SK-N-MC (cell line): Measurements from ENCODE around the gene EDDM13.
"Not testable (repeated sequence)": the region's sequence is repeated elsewhere in the genome, so short reads cannot be mapped to it uniquely, and the experiment has no call there.

Experiments used
- DNase-seq: peaks from one replicate; pipeline ENCODE4 v3.0.0-alpha.2; 2011; ENCODE audit warnings: low read depth, low spot score
- H3K27ac ChIP-seq: fragments of 200-600 bp; sonication (generic); 2 replicates; pipeline ENCODE4 v1.5.1; 2016; ENCODE audit warnings: mixed run types
- H3K36me3 ChIP-seq: fragments of 200-600 bp; sonication (generic); 2 replicates; pipeline ENCODE4 v1.6.1; 2017; ENCODE audit warnings: antibody characterized with exemption, low read length, mixed read lengths; ENCODE audit not compliant: insufficient read depth
- H3K4me3 ChIP-seq: fragments of 200-600 bp; sonication (generic); 2 replicates; pipeline ENCODE4 v1.5.1; 2016
- H3K9ac ChIP-seq: fragments of 200-600 bp; sonication (generic); 2 replicates; pipeline ENCODE4 v1.8.0; 2017; ENCODE audit warnings: mixed run types, mixed read lengths; ENCODE audit not compliant: insufficient read length
- H3K9me3 ChIP-seq: fragments of 200-600 bp; sonication (generic); 2 replicates; pipeline ENCODE4 v1.6.1; 2017; ENCODE audit warnings: low read depth, mild to moderate bottlenecking, antibody characterized with exemption, low read length, moderate library complexity, mixed read lengths
- EZH2 ChIP-seq: fragments of 200-600 bp; sonication (generic); IDR thresholded peaks from one replicate; pipeline ENCODE4 v1.6.1; 2017; ENCODE audit warnings: antibody characterized with exemption
- FOXP2 ChIP-seq: optimal IDR thresholded peaks from 2 replicates; pipeline ENCODE3; 2011; ENCODE audit warnings: mild to moderate bottlenecking, moderate library complexity; ENCODE audit not compliant: insufficient read depth; ENCODE audit errors: extremely low read length, control extremely low read depth
- POLR2AphosphoS5 ChIP-seq: IDR thresholded peaks from 2 replicates; pipeline ENCODE4 v1.6.1; 2012; ENCODE audit warnings: mild to moderate bottlenecking, low read depth, low read length, borderline replicate concordance

The EDDM13 gene

GRCh38 chr19:56304243-56304642, 31.7 kb downstream of the EDDM13 start:
- Histone ChIP-seq H3K4me3 (no peak overlapping the region), H3K36me3 (no peaks in the 10 kb centered on the region), H3K9me3 (no peaks in the 10 kb centered on the region), H3K9ac (no peak overlapping the region), H3K27ac (no peak overlapping the region)
- TF ChIP-seq FOXP2, result no peak
- no peak for TF ChIP-seq POLR2AphosphoS5
- no peak for TF ChIP-seq EZH2
- no peak for DNase-seq

GRCh38 chr19:56306016-56306415, 33.5 kb downstream of the EDDM13 start:
- no peak for DNase-seq
- no peak for TF ChIP-seq FOXP2
- no peak for TF ChIP-seq EZH2
- TF ChIP-seq POLR2AphosphoS5, result no peak
- Histone ChIP-seq H3K9ac (no peak overlapping the region), H3K36me3 (peaks cover 2% of the 10 kb centered on the region; the same call in 1 of the 2 replicates), H3K9me3 (no peaks in the 10 kb centered on the region), H3K27ac (no peak overlapping the region), H3K4me3 (no peak overlapping the region)

- not testable (repeated sequence) for H3K27ac ChIP-seq, H3K9ac ChIP-seq, DNase-seq, H3K36me3 ChIP-seq, H3K9me3 ChIP-seq, H3K4me3 ChIP-seq
These were observed 34.5 kb downstream of the EDDM13 start for GRCh38 chr19:56307062-56307461.

DNA sequence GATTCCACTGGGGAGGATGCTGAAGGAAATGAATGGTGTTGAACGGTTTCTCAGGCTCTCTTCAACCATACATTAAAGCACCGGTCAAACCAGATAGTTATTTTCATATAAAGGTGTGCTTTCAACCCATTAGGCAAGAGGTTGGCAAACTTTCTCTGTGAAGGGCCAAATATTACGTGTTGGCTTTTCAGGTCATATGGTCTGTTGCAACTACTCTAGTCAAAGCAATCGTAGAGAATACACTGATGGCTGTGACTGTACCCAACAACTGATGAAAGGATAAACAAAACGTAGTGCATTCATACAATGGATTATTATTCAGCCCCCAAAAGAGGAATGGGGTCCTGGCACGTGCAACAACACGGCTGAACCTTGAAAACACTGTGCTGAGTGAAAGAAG, 36.2 kb downstream of the EDDM13 start:
- H3K9me3 ChIP-seq, result no peaks in the 10 kb centered on the region
- DNase-seq, result no peak
- no peak overlapping the region for H3K9ac ChIP-seq
- H3K36me3 ChIP-seq, result peaks cover 5% of the 10 kb centered on the region; the same call in 1 of the 2 replicates
- H3K27ac ChIP-seq, result no peak overlapping the region
- H3K4me3 ChIP-seq, result no peak overlapping the region
- TF ChIP-seq FOXP2 (no peak), EZH2 (no peak), POLR2AphosphoS5 (no peak)

GRCh38 chr19:56309511-56310185, 37.1 kb downstream of the EDDM13 start:
- TF ChIP-seq POLR2AphosphoS5 (no peak), FOXP2 (no peak), EZH2 (no peak)
- H3K36me3 ChIP-seq, result peaks cover 5% of the 10 kb centered on the region; the same call in 1 of the 2 replicates
- no peak overlapping the region for H3K9ac ChIP-seq
- H3K4me3 ChIP-seq, result no peak overlapping the region
- H3K27ac ChIP-seq, result no peak overlapping the region
- no peaks in the 10 kb centered on the region for H3K9me3 ChIP-seq
- no peak for DNase-seq

DNA sequence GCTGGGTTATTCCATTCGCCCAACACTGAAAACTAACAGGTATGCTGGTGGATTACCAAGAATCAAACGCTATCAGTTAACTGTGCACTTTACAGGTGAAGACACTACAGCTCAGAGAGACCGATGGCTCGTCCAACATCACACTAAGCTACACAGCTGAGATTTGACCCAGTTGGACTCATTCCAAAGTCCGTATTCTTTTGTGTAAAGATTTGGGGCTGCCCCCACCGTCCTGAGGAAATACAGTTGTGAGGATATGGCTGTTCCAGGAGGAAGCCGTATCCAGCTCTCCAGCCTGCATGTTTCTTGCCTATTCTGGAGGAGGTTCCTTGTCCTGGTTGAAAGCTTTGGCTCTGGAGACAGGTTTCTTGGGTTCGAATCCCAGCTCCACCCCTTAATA, 37.9 kb downstream of the EDDM13 start:
- H3K9me3 ChIP-seq, result no peaks in the 10 kb centered on the region
- no peak for DNase-seq
- TF ChIP-seq POLR2AphosphoS5 (no peak), FOXP2 (no peak), EZH2 (no peak)
- H3K36me3 ChIP-seq, result peaks cover 5% of the 10 kb centered on the region; the same call in 1 of the 2 replicates
- no peak overlapping the region for H3K4me3 ChIP-seq
- no peak overlapping the region for H3K27ac ChIP-seq
- H3K9ac ChIP-seq, result no peak overlapping the region

DNA sequence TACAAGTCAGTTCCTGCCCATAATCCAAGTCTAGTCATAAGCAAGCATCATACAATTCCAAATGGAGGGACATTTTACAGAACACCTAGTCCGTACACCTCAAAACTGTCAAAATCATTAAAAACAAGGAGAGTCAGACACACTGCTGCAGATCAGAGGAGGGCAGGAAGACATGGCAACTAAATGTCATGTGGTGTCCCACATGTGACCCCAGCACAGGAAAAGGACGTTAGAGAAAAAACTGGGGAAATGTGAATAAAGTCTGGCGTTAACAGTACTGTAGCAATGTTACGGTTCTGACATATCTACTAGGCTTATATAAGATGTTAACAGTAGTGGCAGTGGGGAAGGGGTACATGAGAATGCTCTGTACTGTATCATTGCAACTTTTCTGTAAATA, 39.8 kb downstream of the EDDM13 start:
- Histone ChIP-seq H3K36me3 (peaks cover 5% of the 10 kb centered on the region; the same call in 1 of the 2 replicates), H3K9me3 (no peaks in the 10 kb centered on the region), H3K9ac (no peak overlapping the region), H3K27ac (no peak overlapping the region), H3K4me3 (no peak overlapping the region)
- no peak for DNase-seq
- no peak for TF ChIP-seq POLR2AphosphoS5
- no peak for TF ChIP-seq FOXP2
- TF ChIP-seq EZH2, result no peak

- Histone ChIP-seq H3K9me3 (no peaks in the 10 kb centered on the region), H3K27ac (no peak overlapping the region), H3K4me3 (no peak overlapping the region), H3K9ac (no peak overlapping the region), H3K36me3 (peaks cover 5% of the 10 kb centered on the region; the same call in 1 of the 2 replicates)
- TF ChIP-seq POLR2AphosphoS5 (no peak), FOXP2 (no peak), EZH2 (no peak)
- DNase-seq, result no peak
These were observed 40.5 kb downstream of the EDDM13 start for GRCh38 chr19:56312787-56313657.

- Histone ChIP-seq H3K27ac (peak overlapping the region; percentile 97), H3K4me3 (peak overlapping the region; percentile 99), H3K9ac (peak overlapping the region; percentile 99), H3K36me3 (peaks cover 5% of the 10 kb centered on the region; the same call in 1 of the 2 replicates), H3K9me3 (no peaks in the 10 kb centered on the region)
- TF ChIP-seq POLR2AphosphoS5 (no peak), FOXP2 (no peak), EZH2 (no peak)
- no peak for DNase-seq
These were observed 41.5 kb downstream of the EDDM13 start for GRCh38 chr19:56314018-56314380.
